ENCODE measurements around the gene KRT31. TPM values are rescaled to one million over a fixed set of nuclear protein-coding genes. Genes with fewer than 3 reads are reported as not detected.

KRT31 gene
- total RNA-seq, 1 donor from 2014 or later: not detected

DNA sequence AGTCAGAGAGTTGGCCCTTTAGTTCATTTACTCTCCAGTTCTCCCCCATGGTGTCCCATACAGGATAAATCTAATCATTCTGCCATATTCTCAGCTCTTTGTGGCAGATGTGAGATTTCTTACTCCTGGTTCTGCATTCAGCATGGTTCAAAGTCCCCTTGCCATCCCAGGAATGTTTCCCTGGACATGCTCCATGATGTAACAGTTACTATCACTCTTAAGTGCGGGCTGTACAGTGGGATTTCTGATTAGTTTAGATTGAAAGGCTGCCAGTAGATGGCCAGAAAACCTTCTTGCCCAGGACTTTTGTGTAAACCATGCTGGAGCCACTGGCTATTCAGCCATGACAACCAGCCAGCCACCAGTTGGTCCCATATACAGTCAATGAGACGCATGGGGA lies 16.6 kb upstream of the KRT31 start:
- H3K27me3 Mint-ChIP-seq (ENCODE audit: insufficient read depth, low read depth): no peaks in the 10 kb centered on the region
- H3K9ac ChIP-seq: no peak overlapping the region
- H3K27ac Mint-ChIP-seq: no peak overlapping the region
- no peak overlapping the region for H3K4me3 Mint-ChIP-seq
- H3K4me1 ChIP-seq: peaks cover 3% of the 10 kb centered on the region
- no peak for TF ChIP-seq EZH2phosphoT487 (IDR thresholded peaks at IDR 0.05)
- TF ChIP-seq EZH2 (IDR thresholded peaks at IDR 0.05): no peak
- TF ChIP-seq CTCF (IDR thresholded peaks at IDR 0.05): no peak
- H3F3A ChIP-seq (ENCODE audit: low read depth): no peaks in the 10 kb centered on the region
- H3K36me3 Mint-ChIP-seq: no peaks in the 10 kb centered on the region
- no peaks in the 10 kb centered on the region for H4K20me1 ChIP-seq (ENCODE audit: low read depth)
- H3K9me3 ChIP-seq (ENCODE audit: low read depth): no peaks in the 10 kb centered on the region
- H3K4me2 ChIP-seq: no peak overlapping the region
- no peaks in the 10 kb centered on the region for H3K79me2 ChIP-seq (ENCODE audit: low read depth)
- H3K4me1 Mint-ChIP-seq: no peaks in the 10 kb centered on the region
- no peak overlapping the region for H3K27ac ChIP-seq
- H3K4me3 ChIP-seq: no peak overlapping the region
- H3K27me3 ChIP-seq: no peaks in the 10 kb centered on the region
- no peak for DNase-seq (ENCODE audit: low spot score)
- no peaks in the 10 kb centered on the region for H3K9me3 Mint-ChIP-seq
- no peak overlapping the region for H2AFZ ChIP-seq (replicated peaks)
- H3K36me3 ChIP-seq: no peaks in the 10 kb centered on the region

DNA sequence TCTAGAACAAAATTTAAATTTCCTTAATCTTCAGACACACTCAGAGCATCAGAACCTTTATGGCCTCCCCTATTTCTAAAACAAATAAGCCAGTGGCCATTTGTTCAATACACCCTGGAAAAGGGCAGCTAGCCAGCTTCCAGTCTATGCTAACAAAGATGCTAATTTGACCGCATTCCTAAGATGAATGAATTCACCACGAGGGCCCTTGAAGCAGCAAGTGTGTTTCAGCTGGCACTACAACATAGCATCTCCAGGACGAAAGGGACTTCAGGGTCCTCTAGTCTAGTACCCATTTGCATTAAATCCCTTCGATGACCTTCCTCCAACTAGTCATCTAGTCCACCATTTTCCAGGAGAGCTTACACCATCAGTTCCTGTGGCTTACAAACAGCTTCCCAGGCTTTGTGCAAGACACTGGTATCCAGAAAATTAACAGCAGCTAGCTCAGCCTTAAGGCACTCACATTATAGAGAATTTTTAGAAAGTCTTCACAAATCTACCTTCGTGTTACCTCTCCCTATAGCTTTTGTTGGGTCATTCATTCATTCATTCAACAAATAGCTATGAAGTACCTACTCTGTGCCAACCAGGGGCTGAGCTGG lies 16.0 kb upstream of the KRT31 start:
- Mint-ChIP-seq H3K4me1 (no peaks in the 10 kb centered on the region), H3K9me3 (no peaks in the 10 kb centered on the region), H3K4me3 (no peak overlapping the region), H3K27me3 (ENCODE audit: insufficient read depth, low read depth) (no peaks in the 10 kb centered on the region), H3K36me3 (no peaks in the 10 kb centered on the region), H3K27ac (no peak overlapping the region)
- Histone ChIP-seq H3K27me3 (no peaks in the 10 kb centered on the region), H3K4me1 (peaks cover 3% of the 10 kb centered on the region), H3F3A (ENCODE audit: low read depth) (no peaks in the 10 kb centered on the region), H3K27ac (no peak overlapping the region), H3K79me2 (ENCODE audit: low read depth) (no peaks in the 10 kb centered on the region), H3K9ac (no peak overlapping the region), H4K20me1 (ENCODE audit: low read depth) (no peaks in the 10 kb centered on the region), H3K36me3 (no peaks in the 10 kb centered on the region), H2AFZ (replicated peaks) (no peak overlapping the region), H3K4me3 (no peak overlapping the region), H3K4me2 (no peak overlapping the region), H3K9me3 (ENCODE audit: low read depth) (no peaks in the 10 kb centered on the region)
- TF ChIP-seq EZH2 (IDR thresholded peaks at IDR 0.05) (no peak), CTCF (IDR thresholded peaks at IDR 0.05) (no peak), EZH2phosphoT487 (IDR thresholded peaks at IDR 0.05) (no peak)
- peak; percentile 21 for DNase-seq (ENCODE audit: low spot score)

- no peak overlapping the region for H3K27ac ChIP-seq
- no peaks in the 10 kb centered on the region for H3K36me3 ChIP-seq
- Mint-ChIP-seq H3K4me1 (no peaks in the 10 kb centered on the region), H3K27ac (no peak overlapping the region), H3K27me3 (ENCODE audit: insufficient read depth, low read depth) (no peaks in the 10 kb centered on the region), H3K9me3 (no peaks in the 10 kb centered on the region), H3K4me3 (no peak overlapping the region), H3K36me3 (no peaks in the 10 kb centered on the region)
- no peaks in the 10 kb centered on the region for H3K9me3 ChIP-seq (ENCODE audit: low read depth)
- H3K4me1 ChIP-seq: peaks cover 3% of the 10 kb centered on the region
- H3K79me2 ChIP-seq (ENCODE audit: low read depth): no peaks in the 10 kb centered on the region
- DNase-seq (ENCODE audit: low spot score): no peak
- H4K20me1 ChIP-seq (ENCODE audit: low read depth): no peaks in the 10 kb centered on the region
- no peak overlapping the region for H3K9ac ChIP-seq
- H3K27me3 ChIP-seq: no peaks in the 10 kb centered on the region
- H3K4me2 ChIP-seq: no peak overlapping the region
- H3K4me3 ChIP-seq: no peak overlapping the region
- TF ChIP-seq CTCF (IDR thresholded peaks at IDR 0.05) (no peak), EZH2 (IDR thresholded peaks at IDR 0.05) (no peak), EZH2phosphoT487 (IDR thresholded peaks at IDR 0.05) (no peak)
- no peaks in the 10 kb centered on the region for H3F3A ChIP-seq (ENCODE audit: low read depth)
- H2AFZ ChIP-seq (replicated peaks): no peak overlapping the region
These were observed 13.8 kb upstream of the KRT31 start for GRCh38 chr17:41411072-41411840.

Measured in neural progenitor cell (in vitro differentiated cells).